ENCODE results near the gene UBE2Z.

GRCh38 chr17:48868916-48869500 lies 39.2 kb upstream of the UBE2Z start:
- no peak for TF ChIP-seq CTCF (IDR thresholded peaks at IDR 0.05)
- TF ChIP-seq POLR2A (IDR thresholded peaks at IDR 0.05): no peak
- TF ChIP-seq POLR2AphosphoS5 (IDR thresholded peaks at IDR 0.05): no peak
